ENCODE results near the gene C12orf56. TPM values are rescaled to one million over a fixed set of nuclear protein-coding genes. Genes with fewer than 3 reads are reported as not detected.

C12orf56 gene
- total and polyA plus RNA-seq, 2 donors (not counting 3 experiments of a cell fraction or from before 2014, with no cell fraction given), result 0.06 TPM; not detected in 1

- FAIRE-seq (no peak), DNase-seq (ENCODE audit: low read depth, low spot score) (no peak)
- H3K9ac ChIP-seq (replicated peaks; ENCODE audit: extremely low read depth, insufficient read depth, low read length), result no peak overlapping the region
- no peak overlapping the region for H3K4me3 ChIP-seq (replicated peaks in 1 of 3; ENCODE audit: insufficient read depth in 1 of 3, low read depth in 1 of 3, low read length in 3 of 3)
- ChIA-PET CTCF (no interaction called here), POLR2A (no interaction called here)
- H3K9me3 ChIP-seq (replicated peaks; ENCODE audit: control insufficient read depth, insufficient read depth, low read length), result no peaks in the 10 kb centered on the region
- H3K27ac ChIP-seq (ENCODE audit: insufficient read depth, low read depth, low read length), result no peak overlapping the region
- peaks cover 2 to 3% of the 10 kb centered on the region in 2 experiments for H3K27me3 ChIP-seq (ENCODE audit: control insufficient read depth in 2 of 2, insufficient read depth in 2 of 2, low read length in 2 of 2)
- TF ChIP-seq MYC (IDR thresholded peaks at IDR 0.05; ENCODE audit: low read depth, low read length) (no peak), JUN (IDR thresholded peaks at IDR 0.05; ENCODE audit: borderline replicate concordance, insufficient read depth, insufficient read length, low read depth) (no peak), FOS (IDR thresholded peaks at IDR 0.05; ENCODE audit: borderline replicate concordance, insufficient read depth, low read length) (no peak), POLR2AphosphoS5 (IDR thresholded peaks at IDR 0.05; ENCODE audit: insufficient read depth, low read depth, low read length) (no peak), GATA2 (IDR thresholded peaks at IDR 0.05; ENCODE audit: insufficient read depth, insufficient read length, low read depth, low read length) (no peak), CTCF (IDR thresholded peaks at IDR 0.05; ENCODE audit: extremely low read depth in 1 of 2, insufficient read depth in 1 of 2, low read depth in 1 of 2, low read length in 2 of 2) (no peak), EZH2 (IDR thresholded peaks at IDR 0.05; ENCODE audit: borderline replicate concordance, low read depth, low read length, severe bottlenecking) (no peak), MAX (IDR thresholded peaks at IDR 0.05; ENCODE audit: insufficient read depth, insufficient read length) (no peak), POLR2A (IDR thresholded peaks at IDR 0.05; ENCODE audit: low read depth, low read length) (no peak)
- dilution Hi-C loops (cut with MboI; ENCODE audit: extremely low pct_ligation_motif_present, low sequenced_read_pairs) (no loop called here), intact Hi-C loops (cut with micrococcal nuclease) (no loop called here)
- no peak overlapping the region for H2AFZ ChIP-seq (ENCODE audit: low read depth, low read length)
- no peaks in the 10 kb centered on the region for H4K20me1 ChIP-seq (replicated peaks; ENCODE audit: control insufficient read depth, extremely low read depth, insufficient read depth, low read length)
- H3K9me1 ChIP-seq (replicated peaks; ENCODE audit: control insufficient read depth, extremely low read depth, insufficient read depth, low read length), result no peaks in the 10 kb centered on the region
- H3K36me3 ChIP-seq (ENCODE audit: control insufficient read depth in 2 of 2, extremely low read depth in 1 of 2, insufficient read depth in 2 of 2, low read length in 2 of 2), result no peaks in the 10 kb centered on the region
- no peaks in the 10 kb centered on the region for H3K79me2 ChIP-seq (ENCODE audit: control insufficient read depth, insufficient read depth, low read length)
- BruUV-seq (replicated peaks), result no TSS peak
- no peak overlapping the region for H3K4me2 ChIP-seq (ENCODE audit: insufficient read depth, low read length)
- H3K4me1 ChIP-seq (ENCODE audit: control insufficient read depth, extremely low read depth, insufficient read depth, low read length), result no peaks in the 10 kb centered on the region
These were observed 5.5 kb downstream of the C12orf56 start for GRCh38 chr12:64385019-64385418.
